HCT116 (cell line): ENCODE measurements around the gene CBLC. TPM values are rescaled to one million over a fixed set of nuclear protein-coding genes. Genes with fewer than 3 reads are reported as not detected.

ENCODE experiments used
- ATAC-seq: fragments of 200-7000 bp; cut with Tn5 transposase; 2 replicates; pipeline ENCODE4 v1.9.1; 2020; ENCODE audit warnings: mild to moderate bottlenecking, moderate library complexity
- BruUV-seq: library from RNA; stranded (reverse); fragments of 400-500 nt; replicated peaks from 2 replicates; lab custom pipeline; 2021; lab: Mats Ljungman, UMichigan
- CTCF ChIA-PET: fragments of 300-600 bp; sonication (Branson Sonifier 250); formaldehyde crosslinking; loops from one replicate; lab custom pipeline; 2021; ENCODE audit warnings: antibody characterized with exemption; lab: Charles Lee
- POLR2A ChIA-PET: fragments of 300-600, 350-600 bp; sonication (Branson Sonifier 250); formaldehyde crosslinking; loops from one replicate; lab custom pipeline; 2021; ENCODE audit warnings: antibody characterized with exemption; lab: Charles Lee
- RAD21 ChIA-PET, 2 experiments: fragments of 300-600 bp; sonication (Branson Sonifier 250); formaldehyde crosslinking; loops; one replicate each; lab custom pipeline; 2023; ENCODE audit warnings: low total read pairs in 2 of 2; ENCODE audit not compliant: uncharacterized antibody in 2 of 2, unreplicated experiment in 2 of 2, low non-redundant PET in 1 of 2; lab: Charles Lee
- DNase-seq: peaks from one replicate; pipeline ENCODE4 v3.0.0-alpha.2; 2010; ENCODE audit warnings: low read depth, low spot score
- H2AFZ ChIP-seq: fragments of 200-600 bp; shearing (Covaris generic), sonication (generic); 2 replicates; pipeline ENCODE4 v1.6.1; 2017; ENCODE audit warnings: low read depth, mixed run types, mixed read lengths, antibody characterized with exemption, low read length; ENCODE audit not compliant: poor library complexity, severe bottlenecking
- H3K27ac ChIP-seq: 2 replicates; pipeline ENCODE4 v1.5.1; 2012; ENCODE audit warnings: low read depth, low read length
- H3K27me3 ChIP-seq: fragments of 200-600 bp; sonication (generic); 2 replicates; pipeline ENCODE4 v1.6.1; 2016; ENCODE audit warnings: mixed run types, low read length, mixed read lengths; ENCODE audit not compliant: insufficient read depth
- H3K36me3 ChIP-seq, 2 experiments: fragments of 200-500 bp in 1 of 2; fragments of 200-600 bp in 1 of 2; sonication (Bioruptor generic) in 1 of 2; sonication (generic) in 1 of 2; 2 replicates each; pipeline versions ENCODE4 v1.5.1 to v1.6.1; 2014 to 2016; ENCODE audit warnings: low read length in 2 of 2, inconsistent platforms in 1 of 2, mixed read lengths in 1 of 2, mixed run types in 1 of 2; ENCODE audit not compliant: insufficient read depth in 2 of 2, control insufficient read depth in 1 of 2
- H3K4me1 ChIP-seq, 2 experiments: fragments of 200-600 bp in 1 of 2; sonication (generic) in 1 of 2; 2 replicates each; pipeline versions ENCODE4 v1.5.1 to v1.6.1; 2012 to 2017; ENCODE audit warnings: low read length in 2 of 2, inconsistent platforms in 1 of 2, mild to moderate bottlenecking in 1 of 2, mixed read lengths in 1 of 2, mixed run types in 1 of 2, moderate library complexity in 1 of 2; ENCODE audit not compliant: insufficient read depth in 2 of 2, control insufficient read depth in 1 of 2
- H3K4me2 ChIP-seq: fragments of 200-600 bp; sonication (generic); 2 replicates; pipeline ENCODE4 v1.6.1; 2017; ENCODE audit warnings: mixed run types, low read length, mixed read lengths
- H3K4me3 ChIP-seq, 2 experiments: fragments of 200-600 bp in 1 of 2; sonication (generic) in 1 of 2; replicated peaks in 1 of 2; 2 replicates each; pipeline ENCODE4 v1.5.1; 2011 to 2016; ENCODE audit warnings: low read length in 2 of 2, control low read depth in 1 of 2, low read depth in 1 of 2, mild to moderate bottlenecking in 1 of 2, mixed read lengths in 1 of 2, mixed run types in 1 of 2
- H3K79me2 ChIP-seq: fragments of 200-600 bp; sonication (generic); 2 replicates; pipeline ENCODE4 v1.6.1; 2017; ENCODE audit warnings: mild to moderate bottlenecking, mixed run types, low read length, moderate library complexity, mixed read lengths; ENCODE audit not compliant: insufficient read depth
- H3K9ac ChIP-seq: fragments of 200-600 bp; sonication (generic); 2 replicates; pipeline ENCODE4 v1.6.1; 2016; ENCODE audit warnings: low read length, mixed read lengths
- H3K9me2 ChIP-seq: fragments of 200-600 bp; sonication (generic), shearing (Covaris generic); 2 replicates; pipeline ENCODE4 v1.6.1; 2017; ENCODE audit warnings: mixed run types, mild to moderate bottlenecking, moderate library complexity; ENCODE audit not compliant: insufficient read depth
- H3K9me3 ChIP-seq, 2 experiments: fragments of 200-500 bp in 1 of 2; fragments of 200-600 bp in 1 of 2; sonication (Bioruptor generic) in 1 of 2; sonication (generic) in 1 of 2; 2 replicates each; pipeline ENCODE4 v1.6.1; 2014 to 2017; ENCODE audit warnings: low read length in 2 of 2, mixed read lengths in 2 of 2, inconsistent platforms in 1 of 2, low read depth in 1 of 2, mild to moderate bottlenecking in 1 of 2, mixed run types in 1 of 2, moderate library complexity in 1 of 2; ENCODE audit not compliant: control insufficient read depth in 1 of 2, insufficient read depth in 1 of 2
- H4K20me1 ChIP-seq: fragments of 200-600 bp; sonication (generic), shearing (Covaris generic); 2 replicates; pipeline ENCODE4 v1.6.1; 2017; ENCODE audit warnings: mixed run types, mild to moderate bottlenecking, moderate library complexity; ENCODE audit not compliant: insufficient read depth
- CBX3 ChIP-seq: IDR thresholded peaks from 2 replicates; pipeline ENCODE4 v1.6.1; 2012; ENCODE audit warnings: low read depth
- CEBPB ChIP-seq: IDR thresholded peaks from 2 replicates; pipeline ENCODE4 v1.6.1; 2012; ENCODE audit warnings: low read depth
- CTCF ChIP-seq, 3 experiments: fragments of 200-600 bp in 1 of 3; sonication (generic) in 1 of 3; IDR thresholded peaks in 2 of 3; conservative IDR thresholded peaks in 1 of 3; 2 replicates each; pipeline ENCODE4 v1.5.1; 2012 to 2017; ENCODE audit warnings: low read depth in 2 of 3, low read length in 2 of 3, antibody characterized with exemption in 1 of 3, borderline replicate concordance in 1 of 3, control low read depth in 1 of 3, mild to moderate bottlenecking in 1 of 3, mixed read lengths in 1 of 3, mixed run types in 1 of 3, moderate library complexity in 1 of 3; ENCODE audit not compliant: insufficient read depth in 1 of 3
- EGR1 ChIP-seq: IDR thresholded peaks from 2 replicates; pipeline ENCODE4 v1.6.1; 2012; ENCODE audit warnings: low read depth
- ELF1 ChIP-seq: IDR thresholded peaks from 2 replicates; pipeline ENCODE4 v1.6.1; 2012; ENCODE audit warnings: low read depth, borderline replicate concordance
- EZH2 ChIP-seq: fragments of 200-600 bp; sonication (generic); IDR thresholded peaks from 2 replicates; pipeline ENCODE4 v1.6.1; 2017; ENCODE audit warnings: antibody characterized with exemption, mixed run types
- JUND ChIP-seq: IDR thresholded peaks from 2 replicates; pipeline ENCODE4 v1.6.1; 2012
- POLR2A ChIP-seq: IDR thresholded peaks from 2 replicates; pipeline ENCODE4 v1.7.0; 2011; ENCODE audit warnings: borderline replicate concordance; ENCODE audit not compliant: insufficient read depth, insufficient read length; ENCODE audit errors: extremely low read depth
- POLR2AphosphoS5 ChIP-seq: IDR thresholded peaks from 2 replicates; pipeline ENCODE4 v1.6.1; 2011; ENCODE audit warnings: mild to moderate bottlenecking, low read depth, low read length, moderate library complexity
- RAD21 ChIP-seq: IDR thresholded peaks from 2 replicates; pipeline ENCODE4 v1.6.1; 2012; ENCODE audit warnings: low read depth, mild to moderate bottlenecking
- SIN3A ChIP-seq: IDR thresholded peaks from 2 replicates; pipeline ENCODE4 v1.6.1; 2012; ENCODE audit warnings: low read depth
- SP1 ChIP-seq: IDR thresholded peaks from 2 replicates; pipeline ENCODE4 v1.6.1; 2012; ENCODE audit warnings: low read depth
- SRF ChIP-seq: IDR thresholded peaks from 2 replicates; pipeline ENCODE4 v1.6.1; 2012; ENCODE audit warnings: low read depth
- ZFX ChIP-seq: fragments of 450-650 bp; IDR thresholded peaks from 2 replicates; pipeline ENCODE4 v1.6.1; 2017
- ZNF274 ChIP-seq: fragments of 200-500 bp; sonication (Bioruptor generic); IDR thresholded peaks from 2 replicates; pipeline ENCODE4 v1.6.1; 2014; ENCODE audit warnings: mild to moderate bottlenecking, low read depth, low read length, inconsistent platforms
- intact Hi-C: fragments of 100-400 bp; cut with micrococcal nuclease; formaldehyde crosslinking; loops from 2 replicates; pipeline ENCODE4 v1.10.0; 2022
- total RNA-seq: library from RNA; stranded (reverse); gene quantifications from one replicate; pipeline ENCODE4 v1.2.1, GENCODE V29; 2021; ENCODE audit not compliant: unreplicated experiment

The CBLC gene
- total RNA-seq, 1 experiment from 2014 or later = 54.3 TPM

- TF ChIP-seq CTCF (IDR thresholded peaks at IDR 0.05 in 2 of 3, conservative IDR thresholded peaks at IDR 0.05 in 1 of 3; ENCODE audit: borderline replicate concordance in 1 of 3, insufficient read depth in 1 of 3, low read depth in 2 of 3, low read length in 2 of 3) = no peak
- no peak for TF ChIP-seq RAD21
- no peak for TF ChIP-seq ZNF274
- TF ChIP-seq SIN3A = no peak
- TF ChIP-seq SP1 = no peak
- TF ChIP-seq ZFX = no peak
- no peak for TF ChIP-seq SRF
- no peak for TF ChIP-seq POLR2AphosphoS5
- TF ChIP-seq EGR1 = no peak
These were observed 46.1 kb upstream of the CBLC start (continued) for GRCh38 chr19:44731622-44732021.

- no peak overlapping the region for H2AFZ ChIP-seq
- H4K20me1 ChIP-seq = no peaks in the 10 kb centered on the region
- no peaks in the 10 kb centered on the region for H3K9me3 ChIP-seq
- H3K4me1 ChIP-seq = peaks cover 22 to 30% of the 10 kb centered on the region in 2 experiments
- H3K36me3 ChIP-seq = no peaks in the 10 kb centered on the region
- no peak for DNase-seq
- no peaks in the 10 kb centered on the region for H3K9me2 ChIP-seq
- H3K79me2 ChIP-seq = no peaks in the 10 kb centered on the region
- H3K27ac ChIP-seq = no peak overlapping the region
- H3K4me2 ChIP-seq = no peak overlapping the region
- POLR2A ChIA-PET = interaction anchor here (1.0 to 1.6 kb wide), 3 partner anchors 10 to 38 kb away, joined by 4 to 5 read pairs (median 4); no protein-coding TSS in a partner anchor
- TF ChIP-seq CEBPB (no peak), ELF1 (no peak), EGR1 (no peak), SRF (no peak), EZH2 (no peak), POLR2A (no peak), JUND (no peak), ZNF274 (no peak), CBX3 (no peak)
- H3K4me3 ChIP-seq = no peak overlapping the region
- BruUV-seq = no TSS peak
- H3K27me3 ChIP-seq = no peaks in the 10 kb centered on the region
- no peak for ATAC-seq
- no peak overlapping the region for H3K9ac ChIP-seq
- CTCF ChIA-PET = interaction anchor here (1.2 to 2.4 kb wide), 2 partner anchors 8 to 39 kb away, joined by 5 to 10 read pairs; no protein-coding TSS in a partner anchor
- RAD21 ChIA-PET = no interaction called here
- intact Hi-C loops = loop anchor here (1.0 kb wide), 1 partner anchor 8 kb away; no protein-coding TSS in a partner anchor
These were observed 45.3 kb upstream of the CBLC start for GRCh38 chr19:44732235-44733014.
